Muscle layer of colon (tissue), 2 donors: ENCODE data around the gene ASB18.

ENCODE experiments used
- H3K27ac ChIP-seq: one replicate; pipeline ENCODE4 v1.7.0; 2013; ENCODE audit warnings: low read depth, mild to moderate bottlenecking, low read length, moderate library complexity
- H3K27me3 ChIP-seq, 2 donors: one replicate each; pipeline ENCODE4 v1.7.0; 2013; ENCODE audit warnings: low read length in 2 of 2, mild to moderate bottlenecking in 2 of 2; ENCODE audit not compliant: insufficient read depth in 2 of 2, control insufficient read depth in 1 of 2
- H3K36me3 ChIP-seq: one replicate; pipeline ENCODE4 v1.7.0; 2013; ENCODE audit warnings: mild to moderate bottlenecking, low read length; ENCODE audit not compliant: insufficient read depth
- H3K4me1 ChIP-seq: one replicate; pipeline ENCODE4 v1.7.0; 2013; ENCODE audit warnings: mild to moderate bottlenecking, low read length; ENCODE audit not compliant: insufficient read depth
- H3K4me3 ChIP-seq, 2 donors: one replicate each; pipeline ENCODE4 v1.7.0; 2013; ENCODE audit warnings: low read length in 2 of 2, low read depth in 1 of 2, mild to moderate bottlenecking in 1 of 2, moderate library complexity in 1 of 2
- H3K9ac ChIP-seq: one replicate; pipeline ENCODE4 v1.7.0; 2013; ENCODE audit warnings: low read length
- H3K9me3 ChIP-seq: one replicate; pipeline ENCODE4 v1.7.0; 2013; ENCODE audit warnings: mild to moderate bottlenecking, low read length
- donor health status: abdominal sarcoma.
- donor health status: Adenocarcinoma of cecum.

Gene ASB18

DNA sequence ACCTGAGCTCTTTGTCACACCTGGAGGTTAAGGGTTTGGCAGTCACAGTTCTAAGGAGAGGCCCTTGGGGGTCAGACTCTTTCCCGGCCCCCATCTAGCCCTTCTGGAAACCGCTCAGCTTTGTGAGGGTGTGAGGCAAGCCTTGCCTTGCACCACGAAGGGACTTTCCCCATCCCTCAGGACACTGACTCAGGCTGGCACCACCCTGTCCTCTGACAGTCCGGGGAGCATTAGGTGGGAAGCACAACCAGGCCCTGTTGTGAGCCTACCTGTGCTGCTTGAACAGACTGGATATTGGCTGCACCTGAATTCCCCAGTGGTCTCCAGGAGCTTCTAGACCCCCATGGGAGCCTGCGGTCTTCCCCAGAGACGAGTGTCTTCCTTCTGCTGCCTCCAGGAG lies 49.0 kb downstream of the ASB18 start:
- Histone ChIP-seq H3K9me3 (no peaks in the 10 kb centered on the region), H3K4me1 (no peaks in the 10 kb centered on the region), H3K4me3 (no peak overlapping the region), H3K36me3 (no peaks in the 10 kb centered on the region), H3K27me3 (peaks cover 0 to 12% of the 10 kb centered on the region in 2 donors), H3K9ac (no peak overlapping the region), H3K27ac (no peak overlapping the region)

DNA sequence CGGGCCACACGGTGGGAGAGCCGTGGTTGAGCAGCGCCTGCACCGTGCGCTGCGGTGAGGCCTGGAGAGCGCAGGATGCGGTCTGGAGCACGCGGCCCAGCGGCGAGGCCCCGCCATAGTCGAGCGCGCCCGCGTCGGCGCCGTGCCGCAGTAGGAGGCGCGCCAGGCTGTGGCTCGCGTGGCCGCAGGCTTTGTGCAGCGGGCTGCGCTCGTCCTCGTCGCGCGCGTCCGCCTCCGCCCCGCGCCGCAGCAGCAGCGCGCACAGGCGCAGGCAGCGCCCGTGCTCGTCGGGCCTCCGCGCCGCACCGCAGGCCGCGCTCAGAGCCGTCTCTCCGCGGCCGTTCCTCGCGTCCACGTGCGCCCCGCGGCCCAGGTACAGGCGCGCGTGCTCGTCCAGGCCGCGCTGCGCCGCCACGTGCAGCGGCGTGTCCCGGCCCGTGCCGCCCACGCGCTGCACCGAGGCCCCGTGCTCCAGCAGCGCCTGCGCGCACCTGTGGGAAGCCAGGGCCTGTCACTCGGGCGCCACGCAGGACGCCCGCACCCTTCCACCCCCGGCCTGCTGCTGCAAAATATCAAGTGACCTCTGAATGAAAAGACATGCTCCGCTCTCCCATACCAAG lies 49.7 kb downstream of the ASB18 start:
- H3K27me3 ChIP-seq = peaks cover 0 to 12% of the 10 kb centered on the region in 2 donors
- H3K9me3 ChIP-seq = no peaks in the 10 kb centered on the region
- no peak overlapping the region for H3K9ac ChIP-seq
- H3K4me3 ChIP-seq = no peak overlapping the region
- H3K4me1 ChIP-seq = no peaks in the 10 kb centered on the region
- no peaks in the 10 kb centered on the region for H3K36me3 ChIP-seq
- H3K27ac ChIP-seq = no peak overlapping the region

DNA sequence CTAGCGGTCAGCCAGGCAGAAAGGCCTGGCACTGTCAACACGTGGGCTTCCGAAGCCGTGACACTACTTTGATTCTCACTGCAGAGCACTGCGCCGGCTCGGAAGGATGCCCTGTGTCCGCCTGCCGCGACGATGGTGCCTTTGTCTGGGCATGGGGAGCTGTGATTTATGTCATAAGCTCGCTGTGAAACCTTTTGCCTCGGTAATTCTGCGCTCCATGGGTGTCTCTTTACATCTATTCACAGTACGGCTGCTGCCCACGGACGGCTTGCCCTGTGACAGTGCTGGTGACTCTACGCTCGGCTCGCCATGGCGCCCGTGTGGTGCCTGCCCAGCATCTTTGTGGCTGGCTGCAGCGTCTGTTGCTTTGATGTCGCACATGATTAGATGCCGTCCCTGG lies 52.9 kb downstream of the ASB18 start:
- Histone ChIP-seq H3K4me1 (no peaks in the 10 kb centered on the region), H3K4me3 (no peak overlapping the region), H3K9me3 (no peaks in the 10 kb centered on the region), H3K27ac (no peak overlapping the region), H3K27me3 (peaks cover 0 to 12% of the 10 kb centered on the region in 2 donors), H3K36me3 (no peaks in the 10 kb centered on the region), H3K9ac (no peak overlapping the region)

DNA sequence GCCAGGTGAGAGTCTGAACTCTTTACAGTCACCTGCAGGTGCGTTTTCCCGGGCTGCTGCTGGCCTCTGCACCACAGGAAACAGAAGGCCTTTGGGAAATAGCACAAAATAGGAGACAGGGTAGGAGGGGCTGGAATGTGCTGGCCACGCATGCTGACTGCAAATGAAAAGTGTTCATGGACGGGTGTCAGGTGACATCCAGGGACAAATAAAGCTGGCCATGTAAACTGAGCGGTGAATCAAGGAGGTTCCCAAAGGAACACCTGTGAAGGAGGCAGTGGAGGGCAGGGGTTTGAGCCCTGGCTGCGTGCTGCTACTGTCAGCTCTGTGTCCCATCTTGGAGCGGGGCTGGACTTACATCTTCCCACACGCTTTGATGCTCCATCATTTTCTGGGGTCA lies 53.7 kb downstream of the ASB18 start:
- Histone ChIP-seq H3K4me3 (no peak overlapping the region), H3K36me3 (no peaks in the 10 kb centered on the region), H3K27ac (no peak overlapping the region), H3K4me1 (no peaks in the 10 kb centered on the region), H3K9ac (no peak overlapping the region), H3K27me3 (peaks cover 0 to 10% of the 10 kb centered on the region in 2 donors), H3K9me3 (no peaks in the 10 kb centered on the region)

DNA sequence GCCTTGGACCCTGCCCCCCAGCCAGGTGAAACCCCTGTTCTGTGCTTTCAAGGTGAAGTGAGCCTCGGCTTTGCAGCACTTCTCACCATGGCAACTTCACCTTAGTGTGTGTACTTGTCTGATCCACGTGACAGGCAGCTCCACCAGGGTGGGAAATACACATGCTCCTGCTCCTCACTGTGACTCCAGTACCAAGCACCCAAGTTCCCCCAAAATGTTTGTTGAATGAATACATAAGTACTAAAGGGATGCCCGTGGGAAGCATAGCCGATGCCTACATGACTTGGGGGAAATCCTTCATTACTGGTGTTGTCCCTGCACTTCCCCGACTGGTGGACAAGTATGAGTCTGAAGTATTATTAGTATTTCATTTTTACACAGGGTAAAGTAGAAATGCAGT lies 54.2 kb downstream of the ASB18 start:
- H3K27me3 ChIP-seq = peaks cover 0 to 5% of the 10 kb centered on the region in 2 donors

DNA sequence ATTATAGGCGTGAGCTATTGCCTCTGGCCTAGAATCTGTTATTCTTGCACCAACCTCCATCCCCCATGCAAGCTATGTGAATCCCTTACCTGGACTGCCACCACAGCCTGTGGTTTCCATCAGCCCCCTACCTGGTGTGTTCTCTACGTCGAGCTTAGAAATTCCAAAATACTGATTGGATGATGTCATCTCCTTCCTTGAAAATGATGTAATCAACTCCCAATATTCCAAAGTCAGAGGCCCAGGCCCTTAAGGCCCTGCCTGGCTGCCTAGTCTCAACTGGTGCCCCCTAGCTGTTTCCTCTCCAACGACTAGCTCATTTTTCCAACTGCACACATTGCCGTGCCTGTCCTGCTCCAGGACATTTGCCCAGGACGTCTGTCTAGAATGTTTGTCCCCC lies 54.7 kb downstream of the ASB18 start:
- H3K36me3 ChIP-seq = no peaks in the 10 kb centered on the region
- no peak overlapping the region for H3K27ac ChIP-seq
- no peak overlapping the region for H3K4me3 ChIP-seq
- no peaks in the 10 kb centered on the region for H3K4me1 ChIP-seq
- H3K9ac ChIP-seq = no peak overlapping the region
- peaks cover 0 to 5% of the 10 kb centered on the region in 2 donors for H3K27me3 ChIP-seq
- peaks cover 3% of the 10 kb centered on the region for H3K9me3 ChIP-seq

More for the DNA sequence above, 54.2 kb downstream of the ASB18 start:
- Histone ChIP-seq H3K4me3 (no peak overlapping the region), H3K4me1 (no peaks in the 10 kb centered on the region), H3K36me3 (no peaks in the 10 kb centered on the region), H3K27ac (no peak overlapping the region), H3K9ac (no peak overlapping the region), H3K9me3 (peaks cover 3% of the 10 kb centered on the region)

DNA sequence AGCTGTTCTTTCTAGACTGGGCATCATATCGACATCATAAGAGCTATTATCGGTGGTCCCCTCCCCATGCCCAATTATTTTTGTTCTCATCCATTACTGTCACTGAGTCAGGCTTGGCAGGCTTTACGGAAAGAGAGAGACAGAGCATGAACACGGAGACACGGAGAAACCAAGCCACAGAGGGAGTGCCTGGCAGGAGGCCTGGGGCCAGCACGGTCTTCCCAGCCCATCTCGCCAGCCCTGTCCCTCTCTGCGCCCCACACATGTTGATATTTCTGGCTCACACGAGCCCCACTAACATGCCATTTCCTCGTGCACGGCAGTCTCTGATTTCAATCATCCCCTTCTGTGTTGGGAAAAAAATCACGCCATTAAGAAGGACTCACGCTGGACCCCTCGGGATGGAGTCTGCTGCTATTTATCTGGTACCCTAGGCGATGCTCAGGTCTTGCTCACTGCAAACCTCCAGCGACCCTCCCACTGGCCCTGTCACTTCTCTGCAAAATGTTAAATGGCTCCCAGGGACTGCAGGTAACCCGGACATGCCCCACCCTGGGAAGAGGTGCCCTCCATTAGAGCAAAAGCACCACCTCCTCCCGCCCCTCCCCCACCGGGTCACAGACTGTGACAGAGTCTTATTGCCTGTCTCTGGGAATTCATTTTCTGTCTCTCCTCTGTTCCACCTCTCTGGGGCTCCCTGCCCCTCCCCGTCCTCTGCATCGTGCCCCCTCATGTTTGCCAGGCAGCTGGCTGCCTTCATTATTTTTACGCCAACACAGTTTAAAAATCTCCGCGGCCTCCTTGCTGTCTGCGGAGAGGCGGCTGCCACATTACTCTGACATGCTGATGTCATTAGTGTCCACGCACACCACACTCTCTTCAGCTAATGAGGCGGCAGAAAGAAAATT lies 55.9 kb downstream of the ASB18 start:
- no peaks in the 10 kb centered on the region for H3K27me3 ChIP-seq

DNA sequence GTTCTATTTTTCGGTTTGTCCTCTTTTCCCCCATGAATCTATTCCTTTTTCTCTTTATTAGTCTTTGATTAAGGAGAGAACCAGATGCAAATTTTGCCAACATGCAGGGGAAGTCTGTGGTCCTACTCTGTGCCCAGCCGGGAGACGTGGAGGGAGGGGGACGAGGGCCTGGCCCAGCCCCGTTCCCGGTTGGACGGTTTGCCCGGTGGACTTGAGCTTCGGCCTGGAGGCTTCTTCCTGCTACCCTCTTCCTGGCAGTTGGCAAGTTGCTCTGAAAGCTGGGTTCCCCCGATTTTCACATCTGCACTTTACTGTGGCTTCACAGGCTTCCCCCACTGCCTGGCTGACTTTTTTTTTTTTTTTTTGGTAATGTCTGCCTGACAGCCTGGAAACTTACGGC lies 56.7 kb downstream of the ASB18 start:
- Histone ChIP-seq H3K27me3 (no peaks in the 10 kb centered on the region), H3K27ac (no peak overlapping the region), H3K9me3 (peaks cover 3% of the 10 kb centered on the region), H3K4me3 (no peak overlapping the region), H3K36me3 (no peaks in the 10 kb centered on the region), H3K4me1 (no peaks in the 10 kb centered on the region), H3K9ac (no peak overlapping the region)

More for the DNA sequence above, 55.9 kb downstream of the ASB18 start:
- Histone ChIP-seq H3K4me3 (no peak overlapping the region), H3K9me3 (peaks cover 3% of the 10 kb centered on the region), H3K27ac (no peak overlapping the region), H3K36me3 (no peaks in the 10 kb centered on the region), H3K4me1 (no peaks in the 10 kb centered on the region), H3K9ac (no peak overlapping the region)

DNA sequence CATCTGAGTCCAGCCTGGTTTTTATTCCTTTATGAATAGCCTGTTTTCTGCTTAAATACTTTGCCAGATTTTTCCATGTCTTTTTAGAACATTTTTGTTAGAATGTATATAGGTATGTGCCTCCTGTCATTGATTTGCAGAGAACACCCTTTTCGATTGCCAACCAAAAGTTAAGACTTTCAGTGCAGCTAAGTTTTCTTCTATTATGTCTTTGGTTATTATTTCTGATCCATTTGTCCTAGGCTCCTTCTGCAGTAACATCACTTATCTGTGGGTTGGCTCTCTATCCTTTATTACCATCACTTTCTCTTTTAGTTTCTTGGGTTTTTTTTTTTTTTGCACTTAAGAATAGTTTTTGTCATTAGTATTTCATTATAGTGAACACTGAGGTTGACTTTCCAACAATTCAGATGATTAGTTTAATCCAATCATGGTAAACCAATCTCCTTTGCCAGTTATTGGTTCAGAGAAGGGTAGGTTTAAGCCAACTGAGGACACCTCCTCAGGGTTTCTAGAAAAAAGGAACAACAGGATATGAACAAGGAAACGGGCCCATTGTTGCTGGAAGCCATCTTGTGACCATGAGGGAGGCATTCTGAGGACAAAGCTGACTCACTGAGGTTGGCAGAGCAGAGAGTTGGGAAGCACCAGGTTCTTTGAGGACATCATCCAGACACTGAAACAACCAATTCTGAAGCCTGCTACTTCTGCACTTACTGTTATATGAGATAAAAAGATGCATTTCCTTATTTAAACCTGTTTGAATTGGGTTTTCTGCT lies 58.1 kb downstream of the ASB18 start:
- Histone ChIP-seq H3K36me3 (no peaks in the 10 kb centered on the region), H3K9ac (no peak overlapping the region), H3K27ac (no peak overlapping the region), H3K4me3 (no peak overlapping the region), H3K4me1 (no peaks in the 10 kb centered on the region), H3K27me3 (no peaks in the 10 kb centered on the region), H3K9me3 (peaks cover 3% of the 10 kb centered on the region)

DNA sequence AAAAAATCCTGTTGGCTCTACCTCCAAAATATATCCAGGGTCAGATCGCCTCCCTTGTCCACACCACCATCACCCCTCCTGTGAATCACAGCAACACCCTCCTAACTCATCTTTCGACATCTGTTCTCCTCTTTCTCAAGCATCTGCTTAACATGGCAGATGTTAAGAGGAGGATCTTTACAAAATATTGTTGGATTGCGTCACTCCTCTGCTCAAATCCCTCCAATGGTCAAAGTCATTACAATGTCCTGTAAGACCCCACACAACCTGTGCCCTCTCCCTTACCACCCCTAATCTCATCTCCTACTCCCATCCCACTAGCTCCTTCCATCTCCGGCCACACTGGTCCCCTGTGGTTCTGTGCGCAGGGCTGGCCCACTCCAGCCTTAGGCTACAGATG lies 59.3 kb downstream of the ASB18 start:
- H3K9ac ChIP-seq = no peak overlapping the region
- H3K36me3 ChIP-seq = no peaks in the 10 kb centered on the region
- H3K9me3 ChIP-seq = peaks cover 3% of the 10 kb centered on the region
- H3K27ac ChIP-seq = no peak overlapping the region
- H3K27me3 ChIP-seq = no peaks in the 10 kb centered on the region
- no peak overlapping the region for H3K4me3 ChIP-seq
- H3K4me1 ChIP-seq = no peaks in the 10 kb centered on the region

DNA sequence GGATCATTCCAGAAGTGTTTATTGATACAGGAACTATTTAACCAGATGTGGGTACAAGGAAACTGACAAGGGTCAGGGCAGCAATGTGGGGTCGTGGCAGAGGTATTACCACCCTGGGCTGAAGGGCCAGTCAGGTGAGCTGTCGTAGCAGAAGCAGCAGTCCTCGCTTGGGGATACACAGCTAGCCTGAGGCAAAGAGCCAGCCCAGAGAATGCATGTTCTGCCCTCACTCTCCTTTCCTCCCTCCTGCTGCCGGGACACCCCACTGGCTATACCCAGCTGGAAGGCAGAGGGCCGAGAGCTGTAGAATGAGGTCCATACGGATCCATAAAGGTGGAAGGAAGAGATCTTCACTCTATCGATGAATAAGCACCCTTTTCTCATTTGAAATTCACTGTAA lies 63.8 kb downstream of the ASB18 start:
- no peak overlapping the region for H3K27ac ChIP-seq
- no peaks in the 10 kb centered on the region for H3K27me3 ChIP-seq
- no peak overlapping the region for H3K4me3 ChIP-seq
- H3K4me1 ChIP-seq = no peaks in the 10 kb centered on the region
- H3K9ac ChIP-seq = no peak overlapping the region
- H3K36me3 ChIP-seq = no peaks in the 10 kb centered on the region
- peaks cover 3% of the 10 kb centered on the region for H3K9me3 ChIP-seq
